ENCODE measurements around the gene MELK. TPM values are rescaled to one million over a fixed set of nuclear protein-coding genes. Genes with fewer than 3 reads are reported as not detected.
"Not testable (repeated sequence)": the region's sequence is repeated elsewhere in the genome, so short reads cannot be mapped to it uniquely, and the experiment has no call there.

MELK gene
- total RNA-seq, 1 donor from 2014 or later = 59.2 TPM

DNA sequence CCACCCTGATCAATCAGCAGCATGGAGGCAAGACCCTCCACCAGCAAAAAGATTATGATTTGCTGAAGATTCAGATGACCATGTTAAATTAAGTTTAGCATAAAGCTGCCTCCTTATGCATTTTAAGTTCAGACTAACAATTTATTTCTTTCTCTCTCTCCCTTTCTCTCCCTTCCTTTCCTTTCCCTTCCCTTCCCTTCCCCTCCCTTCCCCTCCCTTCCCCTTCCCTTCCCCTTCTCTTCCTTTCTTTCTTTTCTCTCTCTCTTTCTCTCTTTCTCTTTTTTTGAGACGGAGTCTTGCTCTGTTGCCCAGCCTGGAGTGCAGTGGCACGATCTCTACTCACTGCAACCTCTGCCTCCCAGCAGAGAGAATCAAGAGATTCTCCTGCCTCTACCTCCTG lies 1.4 kb upstream of the MELK start:
- DNase-seq (ENCODE audit: low read depth, low spot score) = no peak
- Mint-ChIP-seq H3K36me3 (ENCODE audit: low read depth) (no peaks in the 10 kb centered on the region), H3K9me3 (no peaks in the 10 kb centered on the region), H3K4me3 (peak overlapping the region; percentile 67), H3K27me3 (ENCODE audit: low read depth) (no peaks in the 10 kb centered on the region), H3K27ac (ENCODE audit: unreplicated experiment) (no peak overlapping the region), H3K4me1 (peaks cover 24% of the 10 kb centered on the region)
- no peak for TF ChIP-seq CTCF (conservative IDR thresholded peaks at IDR 0.05)

GRCh38 chr9:36574045-36574444 lies 1.4 kb downstream of the MELK start:
- peak overlapping the region; percentile 98 for H3K27ac Mint-ChIP-seq (ENCODE audit: unreplicated experiment)

GRCh38 chr9:36575411-36575882 lies 2.8 kb downstream of the MELK start:
- no peaks in the 10 kb centered on the region for H3K9me3 Mint-ChIP-seq
- TF ChIP-seq CTCF (conservative IDR thresholded peaks at IDR 0.05) = no peak
- peak overlapping the region; percentile 76 for H3K4me3 Mint-ChIP-seq
- H3K4me1 Mint-ChIP-seq = peaks cover 33% of the 10 kb centered on the region
- H3K27ac Mint-ChIP-seq (ENCODE audit: unreplicated experiment) = no peak overlapping the region
- DNase-seq (ENCODE audit: low read depth, low spot score) = no peak
- peaks cover 5% of the 10 kb centered on the region for H3K36me3 Mint-ChIP-seq (ENCODE audit: low read depth)
- no peaks in the 10 kb centered on the region for H3K27me3 Mint-ChIP-seq (ENCODE audit: low read depth)

More at GRCh38 chr9:36574045-36574444, 1.4 kb downstream of the MELK start:
- Mint-ChIP-seq H3K4me3 (peak overlapping the region; percentile 97), H3K4me1 (peaks cover 33% of the 10 kb centered on the region)
- DNase-seq (ENCODE audit: low read depth, low spot score); H3K36me3 Mint-ChIP-seq (ENCODE audit: low read depth); H3K9me3 Mint-ChIP-seq; H3K27me3 Mint-ChIP-seq (ENCODE audit: low read depth): not testable (repeated sequence)

GRCh38 chr9:36576866-36577265 lies 4.2 kb downstream of the MELK start:
- peaks cover 33% of the 10 kb centered on the region for H3K4me1 Mint-ChIP-seq
- no peak for DNase-seq (ENCODE audit: low read depth, low spot score)
- H3K27me3 Mint-ChIP-seq (ENCODE audit: low read depth) = no peaks in the 10 kb centered on the region
- H3K4me3 Mint-ChIP-seq = peak overlapping the region; percentile 23
- no peak overlapping the region for H3K27ac Mint-ChIP-seq (ENCODE audit: unreplicated experiment)
- TF ChIP-seq CTCF (conservative IDR thresholded peaks at IDR 0.05) = no peak
- no peaks in the 10 kb centered on the region for H3K9me3 Mint-ChIP-seq
- H3K36me3 Mint-ChIP-seq (ENCODE audit: low read depth) = peaks cover 10% of the 10 kb centered on the region

GRCh38 chr9:36584620-36585460 lies 12.1 kb downstream of the MELK start:
- Mint-ChIP-seq H3K36me3 (ENCODE audit: low read depth) (peaks cover 13% of the 10 kb centered on the region), H3K9me3 (no peaks in the 10 kb centered on the region), H3K4me1 (no peaks in the 10 kb centered on the region), H3K4me3 (no peak overlapping the region), H3K27me3 (ENCODE audit: low read depth) (no peaks in the 10 kb centered on the region), H3K27ac (ENCODE audit: unreplicated experiment) (no peak overlapping the region)
- no peak for DNase-seq (ENCODE audit: low read depth, low spot score)
- TF ChIP-seq CTCF (conservative IDR thresholded peaks at IDR 0.05) = no peak

- H3K36me3 Mint-ChIP-seq (ENCODE audit: low read depth) = peaks cover 10% of the 10 kb centered on the region
- no peaks in the 10 kb centered on the region for H3K9me3 Mint-ChIP-seq
- TF ChIP-seq CTCF (conservative IDR thresholded peaks at IDR 0.05) = no peak
- H3K27me3 Mint-ChIP-seq (ENCODE audit: low read depth) = no peaks in the 10 kb centered on the region
- H3K27ac Mint-ChIP-seq (ENCODE audit: unreplicated experiment) = no peak overlapping the region
- H3K4me1 Mint-ChIP-seq = no peaks in the 10 kb centered on the region
- H3K4me3 Mint-ChIP-seq = no peak overlapping the region
- no peak for DNase-seq (ENCODE audit: low read depth, low spot score)
Measured at GRCh38 chr9:36590231-36590630, 17.5 kb downstream of the MELK start.
